Thymus (tissue), 11 donors: ENCODE data around the gene FAM98C. TPM values are rescaled to one million over a fixed set of nuclear protein-coding genes. Genes with fewer than 3 reads are reported as not detected.

Experiments used
- DNase-seq, 9 donors: peaks; one replicate each; pipeline ENCODE4 v3.0.0-alpha.2; 2013; ENCODE audit warnings: low spot score in 9 of 9, low read depth in 6 of 9, missing footprints in 1 of 9
- H3K27ac ChIP-seq, 2 donors: one replicate each; pipeline ENCODE4 v1.5.1; 2013; ENCODE audit warnings: control low read depth in 1 of 2, low read depth in 1 of 2, low read length in 1 of 2, mild to moderate bottlenecking in 1 of 2, moderate library complexity in 1 of 2
- H3K27me3 ChIP-seq, 2 donors: one replicate each; pipeline ENCODE4 v1.5.1; 2013; ENCODE audit warnings: low read length in 1 of 2; ENCODE audit not compliant: control insufficient read depth in 2 of 2, insufficient read depth in 1 of 2
- H3K36me3 ChIP-seq, 2 donors: one replicate each; pipeline ENCODE4 v1.5.1; 2013; ENCODE audit warnings: low read length in 1 of 2, mild to moderate bottlenecking in 1 of 2, moderate library complexity in 1 of 2; ENCODE audit not compliant: control insufficient read depth in 2 of 2, insufficient read depth in 2 of 2
- H3K4me1 ChIP-seq, 2 donors: one replicate each; pipeline ENCODE4 v1.5.1; 2013; ENCODE audit warnings: low read length in 2 of 2; ENCODE audit not compliant: control insufficient read depth in 2 of 2, insufficient read depth in 2 of 2
- H3K4me3 ChIP-seq, 2 donors: one replicate each; pipeline ENCODE4 v1.5.1; 2013; ENCODE audit warnings: low read length in 2 of 2, control low read depth in 1 of 2, mild to moderate bottlenecking in 1 of 2
- H3K9me3 ChIP-seq, 2 donors: one replicate each; pipeline ENCODE4 v1.5.1; 2013; ENCODE audit warnings: low read length in 1 of 2, mild to moderate bottlenecking in 1 of 2; ENCODE audit not compliant: control insufficient read depth in 2 of 2, insufficient read depth in 1 of 2
- WGBS: extraction: QIAGEN DNeasy Blood & Tissue Kit; methylation state at CpG from one replicate; pipeline ENCODE4 v1.1.7; 2013; 5-methylcytosine and 5-hydroxymethylcytosine counted together
- polyA plus RNA-seq: library from polyadenylated mRNA; stranded (reverse); fragments of 200-250 nt; gene quantifications from one replicate; pipeline ENCODE4 v1.2.3, GENCODE V29; 2013
- total RNA-seq: library from RNA; stranded (reverse); fragments of 120-200 nt; gene quantifications from one replicate; pipeline ENCODE4 v1.2.4, GENCODE V29; 2013
- donor health status: healthy.

Gene FAM98C
- total and polyA plus RNA-seq, 2 donors: 12.6 to 22.0 TPM

DNA sequence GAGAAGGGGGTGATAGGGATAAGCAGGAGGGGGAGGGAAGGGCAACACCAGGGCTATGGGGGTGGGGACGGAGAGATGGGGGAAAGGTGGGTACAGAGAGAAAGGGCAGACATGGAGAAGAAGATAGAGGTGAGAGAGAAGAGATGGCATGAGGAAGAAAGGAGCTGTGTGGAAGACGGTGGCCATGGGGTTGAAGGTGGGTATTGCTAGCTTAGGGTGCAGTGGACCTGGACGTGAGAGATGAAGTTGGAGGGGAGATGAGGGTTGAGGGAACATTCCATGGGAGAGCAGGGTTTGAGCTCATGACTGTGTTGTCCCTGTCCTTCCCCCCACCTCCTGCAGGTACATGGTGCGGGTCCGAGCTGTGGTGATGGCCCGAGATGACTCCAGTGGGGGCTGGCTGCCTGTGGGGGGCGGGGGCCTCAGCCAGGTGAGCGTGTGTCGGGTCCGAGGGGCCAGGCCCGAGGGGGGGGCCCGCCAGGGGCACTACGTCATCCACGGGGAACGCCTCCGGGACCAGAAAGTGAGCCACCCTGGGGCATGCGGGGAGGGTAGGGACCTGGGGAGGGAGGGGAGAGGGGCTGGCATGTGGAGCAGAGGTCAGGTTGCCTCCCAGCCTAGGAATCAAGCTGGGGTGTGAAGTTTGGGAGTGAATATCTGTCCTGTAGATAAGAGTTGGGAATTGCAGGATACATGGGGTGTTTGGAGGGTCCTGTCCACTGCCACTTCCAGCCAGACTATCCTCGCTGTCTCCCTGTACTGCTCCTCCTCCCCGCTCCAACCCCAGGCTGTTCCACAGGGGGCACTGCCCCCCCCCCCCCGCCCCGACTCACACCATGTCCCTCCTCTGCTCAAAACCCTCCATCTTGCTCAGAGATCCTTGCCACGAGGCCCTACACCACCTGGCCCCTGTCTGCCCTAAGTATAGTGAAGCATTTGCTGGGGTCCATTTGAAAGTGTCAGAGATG lies 12.7 kb upstream of the FAM98C start:
- Histone ChIP-seq H3K27me3 (peaks cover 78 to 99% of the 10 kb centered on the region in 2 donors), H3K9me3 (peaks cover 0 to 6% of the 10 kb centered on the region in 2 donors), H3K27ac (no peak overlapping the region), H3K36me3 (no peaks in the 10 kb centered on the region), H3K4me3 (no peak overlapping the region), H3K4me1 (peaks cover 18 to 34% of the 10 kb centered on the region in 2 donors)
- no peak for DNase-seq
- WGBS: 49% methylated on average over 22 of the region's 22 CpGs

DNA sequence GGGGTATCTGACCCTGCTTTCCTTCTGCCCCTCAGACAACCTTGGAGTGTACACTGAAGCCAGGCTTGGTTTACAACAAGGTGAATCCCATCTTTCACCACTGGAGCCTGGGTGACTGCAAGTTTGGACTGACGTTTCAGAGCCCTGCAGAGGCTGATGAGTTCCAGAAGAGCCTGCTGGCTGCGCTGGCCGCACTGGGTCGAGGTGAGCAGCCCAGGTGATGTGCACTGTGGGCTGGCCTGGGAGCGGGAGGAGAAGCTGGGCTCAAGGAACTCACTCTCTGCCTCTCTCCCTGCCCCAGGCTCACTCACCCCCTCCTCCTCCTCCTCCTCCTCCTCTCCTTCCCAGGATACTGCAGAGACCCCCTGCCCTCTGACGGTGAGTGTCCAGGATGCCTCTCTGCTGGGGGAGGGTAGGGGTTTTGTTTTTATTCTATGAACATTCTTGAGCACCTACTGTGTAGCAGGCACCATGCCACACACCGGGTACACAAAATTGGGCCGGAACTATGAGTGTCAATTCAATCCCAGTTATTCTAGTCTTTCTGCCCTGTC lies 10.9 kb upstream of the FAM98C start:
- Histone ChIP-seq H3K4me3 (no peak overlapping the region), H3K4me1 (peaks cover 13 to 24% of the 10 kb centered on the region in 2 donors), H3K27me3 (peaks cover 79 to 97% of the 10 kb centered on the region in 2 donors), H3K27ac (no peak overlapping the region), H3K9me3 (peaks cover 0 to 6% of the 10 kb centered on the region in 2 donors), H3K36me3 (no peaks in the 10 kb centered on the region)
- WGBS: 75% methylated on average over 8 of the region's 8 CpGs
- no peak for DNase-seq

GRCh38 chr19:38392707-38393308 lies 10.1 kb upstream of the FAM98C start:
- peaks cover 0 to 6% of the 10 kb centered on the region in 2 donors for H3K9me3 ChIP-seq
- no peak overlapping the region for H3K4me3 ChIP-seq
- H3K27me3 ChIP-seq: peaks cover 79 to 97% of the 10 kb centered on the region in 2 donors
- no peaks in the 10 kb centered on the region for H3K36me3 ChIP-seq
- DNase-seq: no peak
- WGBS: 84% methylated on average over 6 of the region's 6 CpGs
- H3K4me1 ChIP-seq: peaks cover 5 to 15% of the 10 kb centered on the region in 2 donors
- H3K27ac ChIP-seq: no peak overlapping the region

DNA sequence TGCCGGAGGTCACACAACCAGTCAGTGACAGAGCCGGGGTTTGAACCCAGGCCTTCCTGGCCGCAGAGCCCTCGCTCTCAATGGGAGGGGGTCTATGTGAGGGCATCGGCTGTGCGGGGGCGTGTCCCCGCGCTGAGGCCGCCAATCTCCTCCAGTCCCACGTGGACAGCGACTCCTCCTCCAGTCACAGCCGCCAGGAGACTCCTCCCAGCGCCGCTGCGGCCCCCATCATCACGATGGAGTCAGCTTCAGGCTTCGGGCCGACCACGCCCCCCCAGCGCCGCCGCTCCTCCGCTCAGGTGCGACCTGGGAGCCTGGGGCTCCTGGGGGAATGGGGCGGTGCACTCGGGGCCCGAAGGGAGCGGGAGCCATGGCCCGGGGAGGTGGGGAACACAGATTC lies 8.4 kb upstream of the FAM98C start:
- H3K36me3 ChIP-seq: no peaks in the 10 kb centered on the region
- peak overlapping the region in 1 of 2 donors; percentile 34 for H3K4me3 ChIP-seq
- H3K9me3 ChIP-seq: peaks cover 0 to 3% of the 10 kb centered on the region in 2 donors
- peaks cover 70 to 93% of the 10 kb centered on the region in 2 donors for H3K27me3 ChIP-seq
- peak in 1 of 9 donors; percentile 60 for DNase-seq
- H3K27ac ChIP-seq: no peak overlapping the region
- WGBS: 6% methylated on average over 30 of the region's 30 CpGs
- peaks cover 0 to 5% of the 10 kb centered on the region in 2 donors for H3K4me1 ChIP-seq

DNA sequence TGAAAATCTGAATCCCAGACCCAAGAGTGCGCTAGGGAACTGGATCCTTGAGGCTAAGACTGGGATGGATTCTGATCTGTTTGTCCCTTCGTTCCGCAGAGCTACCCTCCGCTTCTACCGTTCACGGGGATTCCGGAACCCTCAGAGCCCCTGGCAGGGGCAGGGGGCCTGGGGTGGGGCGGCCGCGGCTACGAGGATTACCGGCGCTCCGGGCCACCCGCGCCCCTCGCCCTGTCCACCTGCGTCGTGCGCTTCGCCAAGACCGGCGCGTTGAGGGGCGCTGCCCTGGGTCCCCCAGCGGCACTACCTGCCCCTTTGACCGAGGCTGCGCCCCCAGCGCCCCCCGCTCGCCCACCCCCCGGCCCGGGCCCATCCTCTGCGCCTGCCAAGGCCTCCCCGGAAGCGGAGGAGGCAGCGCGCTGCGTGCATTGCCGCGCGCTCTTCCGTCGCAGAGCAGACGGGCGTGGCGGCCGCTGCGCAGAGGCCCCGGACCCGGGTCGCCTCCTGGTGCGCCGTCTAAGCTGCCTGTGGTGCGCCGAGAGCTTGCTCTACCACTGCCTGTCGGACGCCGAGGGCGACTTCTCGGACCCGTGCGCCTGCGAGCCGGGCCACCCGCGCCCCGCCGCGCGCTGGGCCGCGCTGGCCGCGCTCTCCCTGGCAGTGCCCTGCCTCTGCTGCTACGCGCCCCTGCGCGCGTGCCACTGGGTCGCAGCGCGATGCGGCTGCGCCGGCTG lies 7.3 kb upstream of the FAM98C start:
- H3K36me3 ChIP-seq: no peaks in the 10 kb centered on the region
- H3K4me1 ChIP-seq: peaks cover 0 to 5% of the 10 kb centered on the region in 2 donors
- H3K4me3 ChIP-seq: peak overlapping the region; percentile 10 to 55
- 7% methylated on average over 86 of the region's 86 CpGs for WGBS
- H3K27ac ChIP-seq: peak overlapping the region in 1 of 2 donors; percentile 83
- H3K27me3 ChIP-seq: peaks cover 60 to 88% of the 10 kb centered on the region in 2 donors
- peaks cover 0 to 3% of the 10 kb centered on the region in 2 donors for H3K9me3 ChIP-seq
- peak in 2 of 9 donors; percentile 42 to 65 for DNase-seq

GRCh38 chr19:38399081-38399480 lies 3.8 kb upstream of the FAM98C start:
- DNase-seq: no peak
- no peak overlapping the region for H3K4me3 ChIP-seq
- H3K27ac ChIP-seq: no peak overlapping the region
- H3K4me1 ChIP-seq: peaks cover 6 to 9% of the 10 kb centered on the region in 2 donors
- H3K27me3 ChIP-seq: peaks cover 43 to 57% of the 10 kb centered on the region in 2 donors
- WGBS: 73% methylated on average over 9 of the region's 9 CpGs
- H3K9me3 ChIP-seq: no peaks in the 10 kb centered on the region
- H3K36me3 ChIP-seq: no peaks in the 10 kb centered on the region

DNA sequence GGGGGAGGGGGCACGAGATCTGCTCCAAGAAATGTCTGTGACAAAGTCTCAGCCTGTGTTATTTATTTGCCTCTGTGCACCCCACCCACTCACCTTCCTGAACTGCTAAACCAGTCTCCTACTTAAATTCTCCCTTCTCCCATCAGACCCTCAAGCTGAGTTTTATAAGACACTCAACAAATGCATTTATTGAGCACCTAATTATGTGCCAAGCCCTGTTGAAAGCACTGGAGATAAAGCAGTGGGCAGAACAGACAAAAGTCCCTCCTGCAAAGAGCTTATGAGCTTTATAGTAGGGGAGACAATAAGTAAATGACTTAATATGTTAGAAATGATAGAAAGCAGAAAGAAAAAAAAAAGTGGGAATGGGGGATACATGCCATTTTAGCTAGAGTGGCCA lies 3.4 kb upstream of the FAM98C start:
- H3K4me1 ChIP-seq: peaks cover 9% of the 10 kb centered on the region in 2 donors
- H3K9me3 ChIP-seq: no peaks in the 10 kb centered on the region
- no peak for DNase-seq
- peaks cover 38 to 52% of the 10 kb centered on the region in 2 donors for H3K27me3 ChIP-seq
- H3K36me3 ChIP-seq: no peaks in the 10 kb centered on the region
- 76% methylated on average over 1 of the region's 1 CpG for WGBS
- no peak overlapping the region for H3K27ac ChIP-seq
- no peak overlapping the region for H3K4me3 ChIP-seq

- H3K36me3 ChIP-seq: peaks cover 2 to 6% of the 10 kb centered on the region in 2 donors
- no peak overlapping the region for H3K4me3 ChIP-seq
- DNase-seq: no peak
- 95% methylated on average over 5 of the region's 5 CpGs for WGBS
- H3K27me3 ChIP-seq: peaks cover 30 to 44% of the 10 kb centered on the region in 2 donors
- no peaks in the 10 kb centered on the region for H3K9me3 ChIP-seq
- peaks cover 5 to 9% of the 10 kb centered on the region in 2 donors for H3K4me1 ChIP-seq
- no peak overlapping the region for H3K27ac ChIP-seq
Observed at GRCh38 chr19:38400361-38400760, 2.5 kb upstream of the FAM98C start.
